ENCODE measurements around the gene SNAP47.

GRCh38 chr1:227736814-227737432 is 1.7 kb downstream of the SNAP47 start:
- TF ChIP-seq TAF1 (IDR thresholded peaks at IDR 0.05; ENCODE audit: low read depth, low read length) (no peak), POLR2A (IDR thresholded peaks at IDR 0.05; ENCODE audit: low read depth, low read length) (no peak), POLR2AphosphoS5 (IDR thresholded peaks at IDR 0.05; ENCODE audit: low read depth, low read length) (no peak), SPI1 (IDR thresholded peaks at IDR 0.05; ENCODE audit: low read depth, low read length) (no peak), PAX5 (IDR thresholded peaks at IDR 0.05; ENCODE audit: insufficient read depth, low read length, severe bottlenecking) (no peak), POU2F2 (IDR thresholded peaks at IDR 0.05; ENCODE audit: low read depth, low read length) (no peak)

All from GM12891 (cell line).